Central memory CD8-positive, alpha-beta T cell (primary cell): ENCODE data around the gene EMC9.
A peak's percentile ranks its signal among the peaks of the same experiment; 100 is the strongest.

ENCODE experiments used
- ATAC-seq: fragments of 150-1000 bp; cut with Tn5 transposase; replicated peaks from 2 replicates; pipeline ENCODE4 v1.10.0; 2022; ENCODE audit warnings: mild to moderate bottlenecking, moderate FRiP score, moderate number of reproducible peaks; ENCODE audit not compliant: poor library complexity, severe bottlenecking; ENCODE audit errors: extremely low read depth
- DNase-seq, 2 donors: peaks; one replicate each; pipeline ENCODE4 v3.0.0; 2021; ENCODE audit warnings: low spot score in 2 of 2
- H3K27ac Mint-ChIP-seq: one replicate; pipeline ENCODE4 v1.8.0; 2022; ENCODE audit warnings: low read depth, mild to moderate bottlenecking, moderate library complexity, mixed read lengths
- H3K27me3 Mint-ChIP-seq: one replicate; pipeline ENCODE4 v1.8.0; 2022; ENCODE audit warnings: mixed read lengths
- H3K36me3 Mint-ChIP-seq: one replicate; pipeline ENCODE4 v1.8.0; 2022; ENCODE audit warnings: mild to moderate bottlenecking, moderate library complexity, mixed read lengths; ENCODE audit not compliant: insufficient read depth
- H3K4me1 Mint-ChIP-seq: one replicate; pipeline ENCODE4 v1.8.0; 2022; ENCODE audit warnings: mixed read lengths
- H3K4me3 Mint-ChIP-seq: one replicate; pipeline ENCODE4 v1.8.0; 2022; ENCODE audit warnings: mild to moderate bottlenecking, moderate library complexity, mixed read lengths
- H3K9me3 Mint-ChIP-seq: one replicate; pipeline ENCODE4 v1.8.0; 2022; ENCODE audit warnings: mixed read lengths

Gene EMC9

DNA sequence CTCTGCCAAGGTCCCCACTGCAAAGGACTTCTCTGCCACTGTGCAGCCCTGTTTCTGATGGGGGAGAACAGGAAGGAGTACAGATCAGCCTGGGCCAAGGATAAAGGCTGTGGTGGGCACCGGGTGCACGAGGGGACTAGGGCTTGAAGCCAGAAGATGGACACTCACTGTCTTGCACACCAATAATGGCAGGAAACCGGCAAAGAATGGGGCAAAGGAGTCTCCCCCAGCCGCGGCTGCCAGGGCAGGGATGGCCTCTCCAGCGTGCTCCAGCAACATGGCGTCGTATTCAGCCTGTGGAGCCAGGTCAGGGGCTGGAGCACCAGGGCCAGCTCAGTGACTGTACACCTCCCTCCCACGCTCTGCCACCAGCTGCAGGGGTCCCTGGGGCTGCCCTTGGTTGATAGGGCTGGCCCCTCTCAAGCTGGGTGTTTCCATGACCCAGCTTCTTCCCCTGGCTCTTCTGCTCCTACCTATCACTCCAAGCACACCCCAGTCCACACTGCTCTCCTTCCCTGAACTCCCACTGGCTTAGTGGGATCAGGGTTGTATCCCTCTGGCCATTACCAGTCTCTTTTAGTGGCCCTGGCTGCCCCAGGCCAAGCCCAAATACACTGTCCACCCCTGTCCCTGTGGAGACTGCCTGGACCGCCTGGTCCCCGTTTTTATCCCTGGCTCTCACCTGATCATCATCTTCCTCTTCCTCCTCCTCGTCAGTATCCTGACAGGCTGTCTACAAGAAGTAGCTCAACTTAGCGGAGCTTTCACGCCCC lies 40.9 kb upstream of the EMC9 start:
- DNase-seq (no peak), ATAC-seq (no peak)
- peak overlapping the region; percentile 83 for H3K27ac Mint-ChIP-seq

GRCh38 chr14:24181371-24182077 lies 40.1 kb upstream of the EMC9 start:
- no peaks in the 10 kb centered on the region for H3K9me3 Mint-ChIP-seq
- DNase-seq = no peak
- H3K27me3 Mint-ChIP-seq = no peaks in the 10 kb centered on the region
- peak overlapping the region; percentile 83 for H3K27ac Mint-ChIP-seq
- peaks cover 4% of the 10 kb centered on the region for H3K4me1 Mint-ChIP-seq
- no peak for ATAC-seq
- H3K4me3 Mint-ChIP-seq = no peak overlapping the region
- peaks cover 21% of the 10 kb centered on the region for H3K36me3 Mint-ChIP-seq

More for the DNA sequence above, 40.9 kb upstream of the EMC9 start:
- Mint-ChIP-seq H3K4me3 (no peak overlapping the region), H3K36me3 (peaks cover 24% of the 10 kb centered on the region), H3K27me3 (no peaks in the 10 kb centered on the region), H3K4me1 (peaks cover 8% of the 10 kb centered on the region), H3K9me3 (no peaks in the 10 kb centered on the region)

- no peak overlapping the region for H3K27ac Mint-ChIP-seq
- no peaks in the 10 kb centered on the region for H3K27me3 Mint-ChIP-seq
- H3K4me1 Mint-ChIP-seq = peaks cover 7% of the 10 kb centered on the region
- H3K36me3 Mint-ChIP-seq = peaks cover 26% of the 10 kb centered on the region
- DNase-seq = no peak
- ATAC-seq = no peak
- H3K4me3 Mint-ChIP-seq = no peak overlapping the region
- H3K9me3 Mint-ChIP-seq = no peaks in the 10 kb centered on the region
These were observed 38.8 kb upstream of the EMC9 start for GRCh38 chr14:24179961-24180796.

DNA sequence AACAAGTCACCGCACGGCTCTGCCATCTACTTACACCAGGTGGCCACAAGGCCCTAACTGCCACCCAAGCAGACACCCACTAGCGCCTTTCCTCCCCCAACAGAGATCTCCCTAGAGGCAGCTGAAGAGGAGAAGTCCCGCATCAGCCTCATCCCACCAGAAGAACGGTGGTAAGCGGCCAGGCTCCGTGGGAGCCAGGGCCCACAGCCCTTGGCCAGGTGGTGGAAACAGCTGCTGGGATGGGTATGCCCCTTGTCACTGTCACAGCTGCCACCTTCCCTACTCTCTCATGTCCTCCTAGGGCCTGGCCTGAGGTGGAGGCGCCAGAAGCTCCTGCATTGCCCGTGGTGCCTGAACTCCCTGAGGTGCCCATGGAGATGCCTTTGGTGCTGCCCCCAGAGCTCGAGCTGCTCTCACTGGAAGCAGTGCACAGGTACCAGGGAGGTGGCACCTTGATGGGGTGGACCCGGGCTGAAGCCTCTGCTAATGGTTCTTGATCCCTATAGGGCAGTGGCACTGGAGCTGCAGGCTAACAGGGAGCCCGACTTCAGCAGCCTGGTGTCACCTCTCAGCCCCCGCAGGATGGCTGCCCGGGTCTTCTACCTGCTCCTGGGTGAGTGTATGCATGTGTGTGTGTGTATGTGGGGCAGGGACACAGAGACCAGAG lies 38.0 kb upstream of the EMC9 start:
- Mint-ChIP-seq H3K36me3 (peaks cover 29% of the 10 kb centered on the region), H3K27ac (peak overlapping the region; percentile 49), H3K4me3 (no peak overlapping the region), H3K9me3 (no peaks in the 10 kb centered on the region), H3K27me3 (no peaks in the 10 kb centered on the region), H3K4me1 (peaks cover 15% of the 10 kb centered on the region)
- no peak for DNase-seq
- ATAC-seq = no peak

GRCh38 chr14:24178399-24179178 lies 37.2 kb upstream of the EMC9 start:
- H3K9me3 Mint-ChIP-seq = no peaks in the 10 kb centered on the region
- ATAC-seq = no peak
- DNase-seq = no peak
- H3K27me3 Mint-ChIP-seq = no peaks in the 10 kb centered on the region
- no peak overlapping the region for H3K4me3 Mint-ChIP-seq
- peaks cover 29% of the 10 kb centered on the region for H3K36me3 Mint-ChIP-seq
- peaks cover 19% of the 10 kb centered on the region for H3K4me1 Mint-ChIP-seq
- peak overlapping the region; percentile 49 for H3K27ac Mint-ChIP-seq

GRCh38 chr14:24177891-24178290 lies 36.5 kb upstream of the EMC9 start:
- Mint-ChIP-seq H3K4me1 (peaks cover 26% of the 10 kb centered on the region), H3K4me3 (no peak overlapping the region), H3K36me3 (peaks cover 29% of the 10 kb centered on the region), H3K27me3 (no peaks in the 10 kb centered on the region), H3K27ac (no peak overlapping the region), H3K9me3 (no peaks in the 10 kb centered on the region)
- no peak for DNase-seq
- no peak for ATAC-seq

- Mint-ChIP-seq H3K4me3 (no peak overlapping the region), H3K9me3 (no peaks in the 10 kb centered on the region), H3K4me1 (peaks cover 21% of the 10 kb centered on the region), H3K27ac (peak overlapping the region; percentile 67), H3K27me3 (no peaks in the 10 kb centered on the region), H3K36me3 (peaks cover 27% of the 10 kb centered on the region)
- no peak for ATAC-seq
- no peak for DNase-seq
These were observed 35.8 kb upstream of the EMC9 start for GRCh38 chr14:24177041-24177825.

DNA sequence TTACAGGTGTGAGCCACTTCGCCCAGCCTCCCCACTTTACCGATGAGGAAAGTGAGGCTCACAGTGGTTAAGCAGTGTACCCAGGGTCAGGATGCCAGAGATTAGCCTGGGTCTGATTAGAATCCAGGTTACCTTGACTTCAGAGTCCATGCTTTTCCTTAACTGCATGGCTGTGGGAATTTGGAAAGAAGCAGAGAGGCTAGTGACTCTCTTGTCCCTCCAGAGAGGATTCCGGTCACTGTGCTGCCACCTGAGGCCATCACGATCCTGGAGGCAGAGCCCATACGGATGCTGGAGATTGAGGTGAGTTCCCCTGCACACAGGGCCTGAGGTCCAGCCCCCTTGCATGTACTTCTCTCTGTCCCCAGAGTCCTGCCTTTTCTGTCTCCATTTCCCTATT lies 35.2 kb upstream of the EMC9 start:
- H3K9me3 Mint-ChIP-seq = no peaks in the 10 kb centered on the region
- H3K36me3 Mint-ChIP-seq = peaks cover 31% of the 10 kb centered on the region
- no peak for DNase-seq
- no peak overlapping the region for H3K4me3 Mint-ChIP-seq
- H3K27ac Mint-ChIP-seq = peak overlapping the region; percentile 67
- no peak for ATAC-seq
- H3K27me3 Mint-ChIP-seq = no peaks in the 10 kb centered on the region
- H3K4me1 Mint-ChIP-seq = peaks cover 23% of the 10 kb centered on the region

DNA sequence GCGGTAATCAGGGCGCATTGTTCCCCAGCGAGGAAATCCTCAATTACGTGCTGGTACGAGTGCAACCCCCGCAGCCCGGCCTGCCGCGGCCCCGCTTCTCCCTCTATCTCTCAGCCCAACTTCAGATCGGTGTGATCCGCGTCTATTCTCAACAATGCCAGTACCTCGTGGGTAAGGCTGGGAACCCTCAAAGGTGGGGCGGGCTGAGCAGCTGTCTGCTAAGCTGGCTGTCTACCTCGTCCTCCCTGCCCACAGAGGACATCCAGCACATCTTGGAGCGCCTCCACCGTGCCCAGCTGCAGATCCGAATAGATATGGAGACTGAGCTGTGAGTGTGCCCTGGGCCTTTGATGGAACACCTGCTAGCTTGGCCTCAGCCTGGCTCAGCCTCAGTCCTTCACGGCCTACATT lies 31.5 kb upstream of the EMC9 start:
- DNase-seq (no peak), ATAC-seq (no peak)
- peaks cover 27% of the 10 kb centered on the region for H3K4me1 Mint-ChIP-seq
- H3K27me3 Mint-ChIP-seq = no peaks in the 10 kb centered on the region
- no peaks in the 10 kb centered on the region for H3K9me3 Mint-ChIP-seq
- H3K27ac Mint-ChIP-seq = peak overlapping the region; percentile 90
- peaks cover 35% of the 10 kb centered on the region for H3K36me3 Mint-ChIP-seq
- peak overlapping the region; percentile 90 for H3K4me3 Mint-ChIP-seq

DNA sequence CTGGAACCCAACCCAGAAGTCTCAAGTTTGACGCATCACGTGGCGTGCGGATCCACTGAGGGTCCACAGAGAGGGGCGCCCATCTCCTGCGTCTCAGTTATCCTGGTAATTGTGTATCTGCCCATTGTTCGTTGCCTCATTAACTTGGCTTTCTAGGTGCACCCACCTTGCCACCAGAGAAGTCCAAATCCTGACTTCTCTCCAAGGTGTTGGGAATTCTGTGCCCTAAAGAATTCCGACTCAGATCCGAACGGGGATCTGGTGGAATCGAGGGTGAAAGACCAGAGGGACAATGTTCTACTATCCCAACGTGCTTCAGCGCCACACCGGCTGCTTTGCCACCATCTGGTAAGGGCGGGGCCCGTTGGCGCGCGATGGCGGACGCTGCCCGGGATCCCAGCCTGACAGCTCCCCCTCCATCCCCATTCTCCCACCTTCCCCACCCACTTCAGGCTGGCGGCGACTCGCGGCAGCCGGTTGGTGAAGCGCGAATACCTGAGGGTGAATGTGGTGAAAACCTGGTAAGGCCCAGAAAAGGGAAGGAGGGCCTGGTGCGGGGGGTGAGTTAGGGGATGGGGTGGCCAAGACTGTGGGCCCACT lies 31.0 kb upstream of the EMC9 start:
- Mint-ChIP-seq H3K36me3 (peaks cover 33% of the 10 kb centered on the region), H3K9me3 (no peaks in the 10 kb centered on the region), H3K27ac (peak overlapping the region; percentile 90), H3K27me3 (no peaks in the 10 kb centered on the region), H3K4me3 (peak overlapping the region; percentile 90), H3K4me1 (peaks cover 27% of the 10 kb centered on the region)
- DNase-seq (no peak), ATAC-seq (no peak)
